ENCODE measurements around the gene ABCC1. TPM values are rescaled to one million over a fixed set of nuclear protein-coding genes. Genes with fewer than 3 reads are reported as not detected.
A peak's percentile ranks its signal among the peaks of the same experiment; 100 is the strongest.

The ABCC1 gene
- total RNA-seq, 1 experiment from 2014 or later = 61.9 TPM

DNA sequence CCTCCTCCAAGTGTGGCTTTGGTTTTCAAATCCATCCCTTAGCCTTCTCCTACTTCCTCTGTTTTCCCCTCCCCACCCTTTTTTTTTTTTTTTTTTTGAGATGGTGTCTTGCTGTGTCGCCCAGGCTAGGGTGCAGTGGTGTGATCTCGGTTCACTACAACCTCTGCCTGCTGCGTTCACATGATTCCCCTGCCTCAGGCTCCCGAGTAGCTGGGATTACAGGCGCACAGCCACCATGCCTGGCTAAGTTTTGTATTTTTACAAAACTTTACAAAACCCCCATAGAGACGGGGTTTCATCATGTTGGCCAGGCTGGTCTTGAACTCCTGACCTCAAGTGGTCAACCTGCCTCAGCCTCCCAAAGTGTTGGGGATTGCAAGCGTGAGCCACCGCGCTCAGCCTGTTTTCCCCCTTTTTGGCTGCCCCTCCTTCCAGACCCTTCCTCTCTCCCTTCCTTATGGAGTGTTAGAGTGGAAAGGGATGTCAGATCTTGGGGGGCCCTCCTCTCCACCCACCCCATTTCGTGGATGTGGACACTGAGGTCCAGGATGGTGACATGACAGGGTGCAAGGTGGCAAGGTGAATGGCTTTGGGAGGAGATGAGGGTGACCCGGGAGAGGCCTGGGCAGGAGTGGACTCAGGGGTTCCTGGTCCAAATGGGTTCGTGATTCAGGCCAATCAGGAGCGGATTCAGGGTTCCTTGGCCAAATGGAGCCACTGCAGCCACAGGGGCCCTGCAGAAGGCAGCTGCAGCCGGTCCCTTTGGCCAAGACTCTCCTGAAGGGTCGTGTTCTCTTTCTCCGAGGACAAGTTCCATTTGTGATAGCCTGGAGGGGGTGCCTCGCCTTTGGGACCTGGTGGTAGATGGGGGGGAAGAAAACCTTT lies 4.8 kb downstream of the ABCC1 start:
- Mint-ChIP-seq H3K4me3 (no peak overlapping the region), H3K9me3 (no peaks in the 10 kb centered on the region), H3K27me3 (ENCODE audit: low read depth) (no peaks in the 10 kb centered on the region), H3K36me3 (peaks cover 3% of the 10 kb centered on the region), H3K27ac (no peak overlapping the region), H3K4me1 (peaks cover 46% of the 10 kb centered on the region)
- DNase-seq (ENCODE audit: low spot score) (no peak), ATAC-seq (no peak)
- ChIA-PET POLR2A (no interaction called here), CTCF (no interaction called here)
- TF ChIP-seq, protein P1, sequence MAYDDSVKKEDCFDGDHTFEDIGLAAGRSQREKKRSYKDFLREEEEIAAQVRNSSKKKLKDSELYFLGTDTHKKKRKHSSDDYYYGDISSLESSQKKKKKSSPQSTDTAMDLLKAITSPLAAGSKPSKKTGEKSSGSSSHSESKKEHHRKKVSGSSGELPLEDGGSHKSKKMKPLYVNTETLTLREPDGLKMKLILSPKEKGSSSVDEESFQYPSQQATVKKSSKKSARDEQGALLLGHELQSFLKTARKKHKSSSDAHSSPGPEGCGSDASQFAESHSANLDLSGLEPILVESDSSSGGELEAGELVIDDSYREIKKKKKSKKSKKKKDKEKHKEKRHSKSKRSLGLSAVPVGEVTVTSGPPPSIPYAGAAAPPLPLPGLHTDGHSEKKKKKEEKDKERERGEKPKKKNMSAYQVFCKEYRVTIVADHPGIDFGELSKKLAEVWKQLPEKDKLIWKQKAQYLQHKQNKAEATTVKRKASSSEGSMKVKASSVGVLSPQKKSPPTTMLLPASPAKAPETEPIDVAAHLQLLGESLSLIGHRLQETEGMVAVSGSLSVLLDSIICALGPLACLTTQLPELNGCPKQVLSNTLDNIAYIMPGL (CRISPR knock-in tag; IDR thresholded peaks at IDR 0.05) = no peak
- TF ChIP-seq ZNF121 (CRISPR knock-in tag; IDR thresholded peaks at IDR 0.05) (peak; percentile 28; the same call in 1 of the 2 replicates), EMX1 (CRISPR knock-in tag; IDR thresholded peaks at IDR 0.05) (no peak), ETV6 (CRISPR knock-in tag; IDR thresholded peaks at IDR 0.05) (no peak)

DNA sequence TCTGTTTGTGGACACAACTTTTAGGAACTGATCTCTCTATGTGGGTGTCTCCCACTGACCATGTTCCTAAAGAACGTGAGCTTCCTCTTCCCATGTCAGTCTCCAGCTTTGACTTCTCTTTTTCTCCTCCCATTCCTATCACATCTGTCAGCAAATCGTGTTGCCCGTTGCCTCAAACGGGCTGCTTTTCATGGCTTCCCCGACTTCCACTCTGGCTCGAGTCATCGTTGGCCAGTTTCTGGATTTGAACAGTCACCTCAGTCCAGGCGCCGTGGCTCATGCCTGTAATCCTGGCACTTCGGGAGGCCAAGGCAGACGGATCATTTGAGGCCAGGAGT lies 5.4 kb downstream of the ABCC1 start:
- peak overlapping the region; percentile 93 for H3K27ac Mint-ChIP-seq

DNA sequence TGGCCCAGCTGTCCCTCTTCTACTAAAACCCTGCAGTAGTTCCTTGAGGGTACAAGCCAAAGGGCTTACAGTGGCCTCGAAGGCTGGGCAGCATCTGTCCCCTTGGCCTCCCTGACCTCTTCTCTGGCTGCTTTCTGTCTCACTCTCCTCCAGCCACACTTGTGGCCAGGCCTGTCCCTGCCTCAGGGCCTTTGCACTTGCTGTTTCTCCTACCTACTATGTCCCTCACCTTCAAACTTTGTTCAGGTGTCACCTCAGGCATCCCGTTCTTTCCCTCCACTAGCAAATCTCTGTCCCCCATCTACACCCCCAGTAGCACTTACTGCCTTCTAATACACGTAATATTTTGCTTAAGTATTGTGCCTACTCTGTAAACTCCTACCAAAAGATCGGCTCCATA lies 6.0 kb downstream of the ABCC1 start:
- DNase-seq (ENCODE audit: low spot score) (no peak), ATAC-seq (no peak)
- Mint-ChIP-seq H3K4me1 (peaks cover 57% of the 10 kb centered on the region), H3K36me3 (peaks cover 3% of the 10 kb centered on the region), H3K9me3 (no peaks in the 10 kb centered on the region), H3K4me3 (no peak overlapping the region), H3K27me3 (ENCODE audit: low read depth) (no peaks in the 10 kb centered on the region), H3K27ac (peak overlapping the region; percentile 48)
- POLR2A ChIA-PET = no interaction called here
- CTCF ChIA-PET = no interaction called here
- TF ChIP-seq, protein P2, sequence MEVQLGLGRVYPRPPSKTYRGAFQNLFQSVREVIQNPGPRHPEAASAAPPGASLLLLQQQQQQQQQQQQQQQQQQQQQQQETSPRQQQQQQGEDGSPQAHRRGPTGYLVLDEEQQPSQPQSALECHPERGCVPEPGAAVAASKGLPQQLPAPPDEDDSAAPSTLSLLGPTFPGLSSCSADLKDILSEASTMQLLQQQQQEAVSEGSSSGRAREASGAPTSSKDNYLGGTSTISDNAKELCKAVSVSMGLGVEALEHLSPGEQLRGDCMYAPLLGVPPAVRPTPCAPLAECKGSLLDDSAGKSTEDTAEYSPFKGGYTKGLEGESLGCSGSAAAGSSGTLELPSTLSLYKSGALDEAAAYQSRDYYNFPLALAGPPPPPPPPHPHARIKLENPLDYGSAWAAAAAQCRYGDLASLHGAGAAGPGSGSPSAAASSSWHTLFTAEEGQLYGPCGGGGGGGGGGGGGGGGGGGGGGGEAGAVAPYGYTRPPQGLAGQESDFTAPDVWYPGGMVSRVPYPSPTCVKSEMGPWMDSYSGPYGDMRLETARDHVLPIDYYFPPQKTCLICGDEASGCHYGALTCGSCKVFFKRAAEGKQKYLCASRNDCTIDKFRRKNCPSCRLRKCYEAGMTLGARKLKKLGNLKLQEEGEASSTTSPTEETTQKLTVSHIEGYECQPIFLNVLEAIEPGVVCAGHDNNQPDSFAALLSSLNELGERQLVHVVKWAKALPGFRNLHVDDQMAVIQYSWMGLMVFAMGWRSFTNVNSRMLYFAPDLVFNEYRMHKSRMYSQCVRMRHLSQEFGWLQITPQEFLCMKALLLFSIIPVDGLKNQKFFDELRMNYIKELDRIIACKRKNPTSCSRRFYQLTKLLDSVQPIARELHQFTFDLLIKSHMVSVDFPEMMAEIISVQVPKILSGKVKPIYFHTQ (CRISPR knock-in tag; IDR thresholded peaks at IDR 0.05) = no peak
- TF ChIP-seq SMAD4 (CRISPR knock-in tag; IDR thresholded peaks at IDR 0.05) (no peak), NFYB (CRISPR knock-in tag; conservative IDR thresholded peaks at IDR 0.05; ENCODE audit: low read depth) (no peak)
- TF ChIP-seq, protein P3, sequence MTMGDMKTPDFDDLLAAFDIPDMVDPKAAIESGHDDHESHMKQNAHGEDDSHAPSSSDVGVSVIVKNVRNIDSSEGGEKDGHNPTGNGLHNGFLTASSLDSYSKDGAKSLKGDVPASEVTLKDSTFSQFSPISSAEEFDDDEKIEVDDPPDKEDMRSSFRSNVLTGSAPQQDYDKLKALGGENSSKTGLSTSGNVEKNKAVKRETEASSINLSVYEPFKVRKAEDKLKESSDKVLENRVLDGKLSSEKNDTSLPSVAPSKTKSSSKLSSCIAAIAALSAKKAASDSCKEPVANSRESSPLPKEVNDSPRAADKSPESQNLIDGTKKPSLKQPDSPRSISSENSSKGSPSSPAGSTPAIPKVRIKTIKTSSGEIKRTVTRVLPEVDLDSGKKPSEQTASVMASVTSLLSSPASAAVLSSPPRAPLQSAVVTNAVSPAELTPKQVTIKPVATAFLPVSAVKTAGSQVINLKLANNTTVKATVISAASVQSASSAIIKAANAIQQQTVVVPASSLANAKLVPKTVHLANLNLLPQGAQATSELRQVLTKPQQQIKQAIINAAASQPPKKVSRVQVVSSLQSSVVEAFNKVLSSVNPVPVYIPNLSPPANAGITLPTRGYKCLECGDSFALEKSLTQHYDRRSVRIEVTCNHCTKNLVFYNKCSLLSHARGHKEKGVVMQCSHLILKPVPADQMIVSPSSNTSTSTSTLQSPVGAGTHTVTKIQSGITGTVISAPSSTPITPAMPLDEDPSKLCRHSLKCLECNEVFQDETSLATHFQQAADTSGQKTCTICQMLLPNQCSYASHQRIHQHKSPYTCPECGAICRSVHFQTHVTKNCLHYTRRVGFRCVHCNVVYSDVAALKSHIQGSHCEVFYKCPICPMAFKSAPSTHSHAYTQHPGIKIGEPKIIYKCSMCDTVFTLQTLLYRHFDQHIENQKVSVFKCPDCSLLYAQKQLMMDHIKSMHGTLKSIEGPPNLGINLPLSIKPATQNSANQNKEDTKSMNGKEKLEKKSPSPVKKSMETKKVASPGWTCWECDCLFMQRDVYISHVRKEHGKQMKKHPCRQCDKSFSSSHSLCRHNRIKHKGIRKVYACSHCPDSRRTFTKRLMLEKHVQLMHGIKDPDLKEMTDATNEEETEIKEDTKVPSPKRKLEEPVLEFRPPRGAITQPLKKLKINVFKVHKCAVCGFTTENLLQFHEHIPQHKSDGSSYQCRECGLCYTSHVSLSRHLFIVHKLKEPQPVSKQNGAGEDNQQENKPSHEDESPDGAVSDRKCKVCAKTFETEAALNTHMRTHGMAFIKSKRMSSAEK (CRISPR knock-in tag; IDR thresholded peaks at IDR 0.05; ENCODE audit: borderline replicate concordance) = no peak
- TF ChIP-seq, protein P4, sequence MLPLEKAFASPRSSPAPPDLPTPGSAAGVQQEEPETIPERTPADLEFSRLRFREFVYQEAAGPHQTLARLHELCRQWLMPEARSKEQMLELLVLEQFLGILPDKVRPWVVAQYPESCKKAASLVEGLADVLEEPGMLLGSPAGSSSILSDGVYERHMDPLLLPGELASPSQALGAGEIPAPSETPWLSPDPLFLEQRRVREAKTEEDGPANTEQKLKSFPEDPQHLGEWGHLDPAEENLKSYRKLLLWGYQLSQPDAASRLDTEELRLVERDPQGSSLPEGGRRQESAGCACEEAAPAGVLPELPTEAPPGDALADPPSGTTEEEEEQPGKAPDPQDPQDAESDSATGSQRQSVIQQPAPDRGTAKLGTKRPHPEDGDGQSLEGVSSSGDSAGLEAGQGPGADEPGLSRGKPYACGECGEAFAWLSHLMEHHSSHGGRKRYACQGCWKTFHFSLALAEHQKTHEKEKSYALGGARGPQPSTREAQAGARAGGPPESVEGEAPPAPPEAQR (CRISPR knock-in tag; IDR thresholded peaks at IDR 0.05) = no peak

More for the DNA sequence above, 5.4 kb downstream of the ABCC1 start:
- Mint-ChIP-seq H3K27me3 (ENCODE audit: low read depth) (no peaks in the 10 kb centered on the region), H3K4me1 (peaks cover 51% of the 10 kb centered on the region), H3K36me3 (peaks cover 3% of the 10 kb centered on the region), H3K4me3 (no peak overlapping the region), H3K9me3 (no peaks in the 10 kb centered on the region)
- DNase-seq (ENCODE audit: low spot score) (no peak), ATAC-seq (no peak)
- ChIA-PET POLR2A (no interaction called here), CTCF (no interaction called here)
- TF ChIP-seq SP1 (CRISPR knock-in tag; conservative IDR thresholded peaks at IDR 0.05) (no peak), ZNF138 (CRISPR knock-in tag; conservative IDR thresholded peaks at IDR 0.05) (no peak), NR2C2 (CRISPR knock-in tag; IDR thresholded peaks at IDR 0.05) (no peak), ZNF121 (CRISPR knock-in tag; IDR thresholded peaks at IDR 0.05) (no peak), MXD4 (CRISPR knock-in tag; IDR thresholded peaks at IDR 0.05; ENCODE audit: borderline replicate concordance) (no peak)
- TF ChIP-seq, protein P3 (CRISPR knock-in tag; IDR thresholded peaks at IDR 0.05; ENCODE audit: borderline replicate concordance) = no peak

All from WTC11 (cell line).